NB4 (cell line): ENCODE measurements around the gene GABRR1.
"Not testable (repeated sequence)": the region's sequence is repeated elsewhere in the genome, so short reads cannot be mapped to it uniquely, and the experiment has no call there.

ENCODE experiments used
- CTCF ChIP-seq: IDR thresholded peaks from one replicate; pipeline ENCODE4 v1.5.1; 2012; ENCODE audit warnings: low read depth, low read length
- MAX ChIP-seq: IDR thresholded peaks from 2 replicates; pipeline ENCODE4 v1.6.1; 2011; ENCODE audit warnings: low read depth, low read length
- MYC ChIP-seq: IDR thresholded peaks from 2 replicates; pipeline ENCODE4 v1.6.1; 2011; ENCODE audit warnings: low read depth, low read length
- POLR2A ChIP-seq: IDR thresholded peaks from 2 replicates; pipeline ENCODE4 v1.6.1; 2011; ENCODE audit warnings: mild to moderate bottlenecking; ENCODE audit not compliant: insufficient read length; ENCODE audit errors: extremely low read depth

- not testable (repeated sequence) for TF ChIP-seq CTCF, MAX, MYC, POLR2A
Observed at GRCh38 chr6:89128256-89128671, 88.9 kb downstream of the GABRR1 start.
